Right renal pelvis (tissue), 4 donors: ENCODE data around the gene SNCA. TPM values are rescaled to one million over a fixed set of nuclear protein-coding genes. Genes with fewer than 3 reads are reported as not detected.
A peak's percentile ranks its signal among the peaks of the same experiment; 100 is the strongest.

Experiments used
- DNase-seq, 4 donors: peaks; one replicate each; pipeline ENCODE4 v3.0.0-alpha.2; 2013; ENCODE audit warnings: low read depth in 4 of 4, low spot score in 3 of 4, missing footprints in 1 of 4
- polyA plus RNA-seq, 4 donors: library from polyadenylated mRNA; unstranded; fragments of 120-200 nt; gene quantifications; one replicate each; pipeline ENCODE4 v1.2.1, GENCODE V29; 2013; ENCODE audit not compliant: insufficient read length in 4 of 4

SNCA gene
- polyA plus RNA-seq, 4 donors = 44.9 to 65.9 (median 54.5) TPM

DNA sequence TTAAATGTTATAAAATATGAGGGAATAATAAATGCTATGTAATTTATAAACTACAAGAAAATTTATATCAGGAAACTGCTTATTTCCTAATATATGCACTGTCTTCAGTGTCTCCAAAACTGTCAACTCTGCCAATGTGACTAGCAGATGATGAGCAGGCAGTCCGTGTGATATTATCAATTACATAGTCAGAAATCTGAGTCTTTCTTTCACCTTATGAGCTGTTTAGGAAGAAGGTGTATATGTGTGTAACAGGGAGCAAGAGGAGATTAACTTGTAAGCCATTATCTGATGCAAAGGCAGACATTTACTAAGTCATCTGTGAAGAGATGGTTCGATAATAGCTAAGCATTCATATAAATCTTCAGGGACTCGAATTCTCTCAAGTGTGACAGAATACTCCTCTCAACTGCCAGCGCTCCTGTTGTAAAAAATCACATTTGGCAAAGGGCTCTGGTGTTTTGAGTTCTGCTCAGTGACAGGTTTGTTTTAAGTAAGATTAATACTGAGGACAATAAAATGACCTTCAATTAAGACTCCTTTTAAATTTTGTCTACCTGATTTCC lies 79.7 kb downstream of the SNCA start:
- no peak for DNase-seq

DNA sequence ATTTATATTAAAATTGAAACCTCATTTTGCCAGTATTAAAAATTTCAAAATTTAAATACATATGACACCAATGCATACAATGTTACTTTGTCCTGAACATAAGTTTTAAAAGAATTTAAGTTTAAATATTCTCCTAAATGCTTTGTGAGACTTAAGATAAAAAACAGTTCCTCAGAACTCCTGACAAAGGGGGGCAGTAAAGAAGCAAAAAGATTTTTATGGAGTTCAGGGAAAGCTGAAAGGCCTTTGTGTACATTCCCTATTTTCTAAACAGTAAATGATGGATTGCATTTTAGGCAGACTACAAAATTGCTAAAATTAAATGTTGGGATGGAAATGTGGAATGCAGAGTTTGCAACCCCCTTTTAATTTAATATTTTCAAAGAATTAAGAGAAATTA lies 81.7 kb downstream of the SNCA start:
- no peak for DNase-seq

DNA sequence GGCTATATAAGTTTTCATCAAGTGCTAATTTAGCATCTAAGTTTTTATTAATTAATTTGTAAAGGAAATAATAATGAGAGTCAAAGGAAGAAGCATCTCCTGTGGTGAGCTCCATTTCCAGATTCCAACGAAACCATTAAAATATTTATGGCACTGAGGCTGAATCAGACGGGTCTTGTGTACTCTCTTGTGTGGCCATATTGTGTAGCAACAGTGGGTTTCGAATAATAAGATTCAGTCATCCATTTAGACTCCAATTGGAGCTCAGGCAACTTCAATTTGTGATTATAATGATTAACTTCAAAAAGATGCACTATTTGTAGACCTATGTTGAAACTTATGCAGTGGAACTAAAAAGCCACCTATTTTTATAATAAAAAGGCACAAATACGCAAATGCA lies 82.4 kb downstream of the SNCA start:
- no peak for DNase-seq

DNA sequence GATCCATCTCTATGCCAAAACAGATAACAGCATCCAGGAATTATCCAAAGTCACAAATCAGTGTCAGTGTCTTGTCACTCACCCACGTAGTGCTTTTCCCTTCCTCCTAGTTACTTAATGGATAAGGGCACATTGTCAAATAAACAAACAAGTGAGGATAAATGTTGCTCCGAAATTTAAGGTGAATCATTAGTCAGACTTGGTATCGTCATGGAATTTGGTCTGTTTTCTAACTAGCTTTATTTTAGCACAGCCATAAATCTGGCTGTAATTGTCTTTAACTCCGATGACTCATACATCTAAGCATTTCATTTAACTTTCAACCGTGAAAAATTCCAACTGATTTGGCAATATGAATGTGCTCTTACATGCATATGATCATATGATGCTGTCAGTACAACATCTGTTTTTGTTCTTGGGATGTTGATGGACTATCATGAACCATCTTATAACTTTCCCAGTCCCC lies 83.3 kb downstream of the SNCA start:
- DNase-seq = peak in 3 of 4 donors; percentile 25 to 38 (median 28)

DNA sequence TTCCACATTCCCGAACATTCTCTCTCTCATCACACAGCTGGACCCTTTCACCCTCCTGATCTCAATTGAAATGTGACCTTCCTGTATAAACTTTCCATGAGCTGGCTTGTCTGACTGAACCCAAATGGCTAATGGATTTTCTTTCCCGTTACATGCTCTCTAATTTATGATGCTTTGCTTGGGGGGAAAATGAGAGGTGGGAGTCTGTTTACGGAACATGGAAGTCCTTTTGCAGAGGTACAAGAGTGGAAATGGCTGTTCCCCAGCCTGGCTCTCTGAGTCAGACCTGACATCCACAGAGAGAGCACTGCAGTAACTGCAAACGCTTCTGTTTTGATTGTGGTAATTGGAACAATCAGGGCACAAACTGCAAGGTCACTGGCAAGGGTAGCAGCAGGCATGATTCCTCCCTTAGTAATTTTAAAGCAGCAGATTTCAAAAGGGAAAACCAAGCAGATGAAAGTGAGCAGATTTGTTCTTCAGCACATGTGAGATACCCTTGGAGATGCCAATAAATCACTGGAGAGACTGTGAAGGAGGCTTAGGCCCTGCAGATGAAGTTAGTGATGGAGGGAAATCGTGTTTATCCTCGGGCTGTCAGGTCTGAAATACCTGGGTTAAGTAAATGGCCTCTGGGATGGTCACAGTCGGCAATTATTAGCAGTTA lies 83.9 kb downstream of the SNCA start:
- DNase-seq = peak; percentile 41 to 76 (median 54)

DNA sequence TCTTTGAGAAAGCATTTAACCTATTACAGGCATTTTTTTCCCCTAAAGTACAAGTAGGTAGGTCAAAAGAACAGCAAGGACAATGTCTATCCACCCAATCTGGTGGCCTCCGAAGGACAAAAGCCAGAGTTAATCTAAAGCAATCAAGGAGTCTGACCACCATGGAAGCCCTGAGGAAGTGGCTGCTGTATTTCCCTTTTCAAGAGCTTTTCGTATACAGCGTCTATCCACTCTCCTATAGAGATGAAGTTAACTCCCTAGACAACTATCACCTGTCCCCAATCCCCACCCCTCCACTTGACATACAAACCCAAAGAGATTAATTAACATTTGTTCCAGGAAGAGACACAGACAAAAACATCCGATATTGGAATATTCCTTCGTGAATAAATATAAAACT lies 85.5 kb downstream of the SNCA start:
- DNase-seq = no peak

DNA sequence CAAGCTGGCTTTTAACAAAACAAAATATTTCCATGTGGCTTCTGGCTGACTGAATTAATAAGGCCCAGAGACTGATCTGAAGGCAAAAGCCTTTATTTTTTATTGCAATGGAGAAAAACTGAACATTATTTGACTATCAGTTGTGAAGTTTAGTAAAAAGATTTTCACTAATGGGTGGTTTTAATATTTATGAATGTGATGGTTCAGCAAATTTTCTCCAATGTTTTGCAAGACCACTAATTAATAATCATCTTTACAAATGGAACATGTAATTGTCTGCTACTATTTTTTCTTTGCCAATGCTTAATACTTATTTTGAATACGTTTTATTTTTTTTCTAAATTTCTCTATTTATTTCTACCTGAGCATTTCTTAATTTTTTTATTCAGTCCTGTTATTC lies 90.6 kb downstream of the SNCA start:
- no peak for DNase-seq

DNA sequence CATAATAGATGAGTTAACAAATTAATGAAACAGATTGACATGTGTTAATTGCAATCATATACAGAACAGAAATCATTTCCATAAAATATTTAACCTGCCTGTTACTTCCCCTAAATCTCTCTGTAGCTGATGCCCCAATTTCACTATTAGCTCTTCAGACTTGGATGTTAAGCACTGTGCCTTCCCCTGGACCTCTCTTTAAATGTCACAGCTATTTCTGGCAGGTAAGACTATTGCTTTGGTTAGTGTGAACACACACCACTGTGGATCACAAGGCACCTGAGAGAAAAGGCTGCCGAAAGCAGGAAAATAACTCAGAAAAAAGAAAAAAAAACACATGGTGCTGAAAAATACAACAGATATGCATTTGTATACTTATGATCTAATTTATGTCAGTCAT lies 91.3 kb downstream of the SNCA start:
- DNase-seq = no peak

DNA sequence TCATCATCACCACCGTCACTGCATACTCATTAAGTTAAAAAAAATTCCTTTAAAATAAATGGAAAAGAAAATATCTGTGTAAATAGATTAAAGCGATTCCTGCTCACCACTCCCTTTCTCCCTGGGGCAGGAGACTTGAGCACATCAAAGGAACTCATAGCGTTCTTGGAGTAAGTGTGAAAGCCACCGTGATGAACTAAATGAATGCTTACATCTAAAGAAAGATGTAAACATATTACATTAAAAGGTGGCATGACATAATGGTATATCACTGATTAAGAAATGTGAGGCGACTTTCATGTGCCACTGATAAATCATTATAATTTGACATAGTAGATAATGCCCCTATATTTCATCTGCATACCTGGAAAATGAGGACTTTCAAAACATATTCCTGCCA lies 92.0 kb downstream of the SNCA start:
- DNase-seq = no peak

DNA sequence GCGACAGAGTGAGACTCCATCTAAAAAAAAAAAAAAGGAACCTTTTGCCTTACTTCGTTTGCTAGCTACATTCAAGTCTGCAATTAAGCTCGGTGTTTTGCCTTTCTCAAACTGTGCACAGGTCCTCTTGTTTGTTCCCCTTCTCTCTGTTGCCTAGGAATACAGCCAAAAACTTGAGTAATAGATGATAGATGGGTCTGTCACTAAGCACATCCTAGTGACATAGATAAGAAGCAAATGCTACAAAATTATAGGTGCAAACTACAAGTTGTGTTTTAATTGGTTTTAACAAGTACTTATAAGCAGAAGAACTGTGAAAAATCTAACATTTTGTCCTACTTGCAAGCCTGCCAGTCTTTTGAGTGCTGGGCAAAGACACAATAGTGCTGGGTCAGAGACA lies 95.2 kb downstream of the SNCA start:
- no peak for DNase-seq

DNA sequence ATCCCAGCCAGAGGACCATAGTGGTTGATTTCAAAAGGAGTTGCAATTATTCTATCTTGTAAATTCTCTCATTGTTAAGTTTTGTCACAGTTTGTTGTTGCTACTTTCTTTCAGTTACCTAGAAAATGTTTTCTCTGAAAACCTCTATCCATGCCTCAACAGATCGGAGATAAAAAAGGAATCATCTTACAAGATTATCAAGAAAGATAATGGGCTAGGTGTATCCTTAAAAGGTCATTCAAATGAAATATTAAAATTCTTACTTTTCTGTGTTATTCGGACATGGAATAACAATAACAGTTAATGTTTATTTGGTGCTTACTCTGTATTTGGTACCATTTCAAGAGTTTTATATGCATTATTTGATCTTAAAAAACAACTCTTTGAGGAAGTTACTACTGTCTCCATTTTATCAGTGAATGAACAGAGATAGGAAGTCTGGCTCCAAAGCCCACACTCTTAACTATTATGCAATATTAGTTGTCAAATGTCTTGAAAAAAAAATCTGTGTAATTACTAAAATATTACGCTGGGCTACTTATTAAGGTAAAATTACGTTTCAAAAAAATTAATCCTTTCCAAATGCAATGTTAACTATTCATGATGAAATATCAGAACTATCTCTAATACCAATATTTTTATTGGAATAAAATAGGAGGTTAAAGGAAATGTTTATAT lies 97.5 kb downstream of the SNCA start:
- DNase-seq = no peak

DNA sequence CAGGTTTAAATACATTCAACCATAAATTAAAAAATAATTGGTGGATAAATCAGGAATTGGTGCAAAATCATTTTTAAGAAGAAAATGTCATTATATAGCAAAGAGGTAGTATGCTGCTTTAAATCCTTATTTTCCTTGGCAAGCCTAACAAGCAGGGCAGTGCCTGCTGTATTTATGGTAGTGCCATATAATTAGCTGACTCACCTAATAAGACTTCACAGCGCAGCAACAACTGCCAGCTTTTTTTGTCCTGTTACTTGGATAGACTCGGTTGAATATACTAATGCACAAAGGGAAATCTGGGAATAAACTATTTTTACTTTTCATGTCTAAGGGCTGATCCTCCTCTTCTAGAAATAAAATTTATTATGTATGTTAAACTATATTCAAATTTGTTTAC lies 99.1 kb downstream of the SNCA start:
- no peak for DNase-seq

DNA sequence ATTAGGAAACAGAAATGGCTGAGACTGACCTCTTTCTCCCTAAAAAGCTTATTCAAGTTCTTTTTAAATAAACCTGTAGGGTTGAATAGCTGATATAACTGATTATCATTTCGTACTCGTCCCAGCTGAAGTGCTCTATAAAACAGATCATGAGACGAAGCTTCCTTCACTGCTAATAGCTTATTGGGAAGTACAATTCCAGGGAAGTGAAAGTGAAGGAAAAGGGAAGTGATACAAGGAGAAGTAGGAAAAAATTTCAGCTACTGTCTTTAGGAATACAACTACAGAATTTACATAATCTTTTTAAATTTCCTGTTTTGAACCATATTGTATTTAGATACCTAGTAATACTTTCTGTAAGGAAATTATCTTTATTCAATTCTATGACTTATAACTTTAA lies 103.0 kb downstream of the SNCA start:
- DNase-seq = no peak

DNA sequence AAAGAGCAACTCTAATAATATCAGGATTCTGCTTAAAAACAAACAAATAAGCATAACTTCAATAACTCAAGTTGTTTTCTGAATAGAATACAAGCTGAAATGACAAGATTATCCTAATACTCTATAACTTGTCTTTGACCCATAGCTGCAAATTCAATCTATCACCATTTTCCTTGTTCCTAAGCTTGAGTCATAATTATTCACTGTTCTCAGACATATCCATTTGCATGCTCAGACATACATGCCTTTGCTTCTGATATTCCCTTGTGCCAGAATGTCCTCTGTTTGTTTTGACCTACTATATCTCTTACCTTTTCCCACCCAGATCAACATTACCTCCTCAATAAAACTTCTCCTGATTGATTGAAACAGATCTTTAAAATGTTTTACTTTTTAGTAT lies 109.7 kb downstream of the SNCA start:
- DNase-seq = no peak

DNA sequence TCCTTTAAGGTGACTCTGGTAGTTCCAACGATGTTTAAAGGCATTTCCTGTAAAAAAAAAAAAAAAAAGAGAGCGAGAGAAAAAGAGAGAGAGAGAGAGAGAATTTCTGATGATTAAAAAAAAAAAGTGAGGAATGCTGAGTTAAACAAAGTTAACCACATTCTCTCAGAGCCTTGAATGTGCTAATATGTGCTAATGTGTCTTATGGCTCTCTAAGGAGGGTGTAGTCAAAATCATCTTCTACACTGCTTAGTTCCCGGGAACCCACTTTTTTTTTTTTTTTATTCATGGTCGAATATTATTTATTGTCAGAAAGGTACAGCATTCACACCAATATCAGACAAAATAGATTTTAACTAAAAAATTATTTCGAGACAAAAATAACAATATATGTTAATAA lies 111.7 kb downstream of the SNCA start:
- DNase-seq = no peak

DNA sequence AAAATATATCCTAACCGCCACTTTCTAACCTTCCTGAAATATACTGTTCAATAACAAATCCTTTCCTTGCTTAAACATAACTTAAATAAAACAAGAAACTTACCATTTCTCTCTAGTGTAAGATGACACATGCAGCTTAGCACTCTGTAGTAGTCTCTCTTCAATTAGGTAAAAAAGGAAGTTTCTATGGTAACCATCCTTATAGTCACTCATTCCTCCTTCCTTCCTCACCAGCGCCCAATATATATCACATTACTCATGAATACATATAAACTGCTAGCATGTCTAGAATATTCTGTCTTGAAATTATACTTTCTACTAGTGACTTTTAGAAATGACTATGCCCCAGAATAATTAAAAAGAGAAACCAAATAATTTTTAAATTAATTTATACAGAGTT lies 112.2 kb downstream of the SNCA start:
- no peak for DNase-seq

DNA sequence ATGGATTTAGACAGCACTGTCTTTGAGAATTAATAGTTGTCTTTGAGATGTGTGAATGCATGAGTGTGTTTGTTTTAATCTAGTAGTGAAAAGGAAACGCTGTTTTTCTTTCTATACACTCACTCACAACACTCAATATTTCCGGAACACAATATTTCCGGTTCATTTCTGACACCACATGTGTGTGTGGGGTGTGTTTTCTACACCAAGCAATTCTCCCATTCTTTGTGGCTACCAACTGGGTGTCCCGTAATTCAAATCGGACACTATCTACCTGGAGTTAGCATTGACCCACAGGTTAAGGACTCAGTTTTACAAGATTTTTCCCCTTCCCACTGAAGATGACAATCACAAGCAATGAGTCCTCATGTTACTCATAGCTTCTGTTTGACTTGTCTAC lies 113.9 kb downstream of the SNCA start:
- no peak for DNase-seq

DNA sequence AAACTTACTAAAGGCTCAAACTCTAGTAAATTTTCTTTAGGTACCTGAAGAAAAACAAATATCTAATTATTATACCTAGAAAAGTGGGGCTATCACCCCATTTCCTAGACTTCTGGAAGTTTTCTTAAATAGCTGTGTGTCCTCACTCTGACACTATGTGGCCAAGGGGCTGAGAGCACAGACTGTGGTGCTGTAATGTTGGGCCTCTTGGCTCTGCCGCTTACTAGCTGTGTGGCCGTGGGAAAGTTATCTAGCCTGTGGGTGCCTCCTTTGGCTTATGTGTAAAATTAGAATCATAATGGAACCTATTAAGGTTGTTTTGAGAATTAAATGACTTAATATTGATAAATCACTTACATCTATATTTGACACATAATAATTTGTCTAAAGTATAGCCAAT lies 114.4 kb downstream of the SNCA start:
- no peak for DNase-seq

DNA sequence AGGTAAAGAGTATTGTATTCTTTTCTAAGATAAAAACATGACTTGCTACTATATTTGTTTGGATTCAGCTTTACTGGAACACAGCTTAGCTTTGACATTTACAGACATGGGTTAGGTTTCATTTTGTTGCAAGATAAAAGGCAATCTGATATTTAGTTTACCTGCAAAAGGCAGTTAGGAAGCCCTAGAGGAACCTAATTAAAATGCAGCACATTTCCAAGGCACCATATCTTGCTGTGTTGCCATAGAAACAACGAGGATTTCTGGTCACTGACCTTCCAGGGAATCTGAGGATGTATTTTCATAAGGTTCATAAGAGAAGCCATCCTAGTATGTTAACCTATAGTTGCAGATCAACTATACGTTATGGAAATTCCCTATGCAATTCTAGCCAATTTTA lies 116.0 kb downstream of the SNCA start:
- DNase-seq = no peak

DNA sequence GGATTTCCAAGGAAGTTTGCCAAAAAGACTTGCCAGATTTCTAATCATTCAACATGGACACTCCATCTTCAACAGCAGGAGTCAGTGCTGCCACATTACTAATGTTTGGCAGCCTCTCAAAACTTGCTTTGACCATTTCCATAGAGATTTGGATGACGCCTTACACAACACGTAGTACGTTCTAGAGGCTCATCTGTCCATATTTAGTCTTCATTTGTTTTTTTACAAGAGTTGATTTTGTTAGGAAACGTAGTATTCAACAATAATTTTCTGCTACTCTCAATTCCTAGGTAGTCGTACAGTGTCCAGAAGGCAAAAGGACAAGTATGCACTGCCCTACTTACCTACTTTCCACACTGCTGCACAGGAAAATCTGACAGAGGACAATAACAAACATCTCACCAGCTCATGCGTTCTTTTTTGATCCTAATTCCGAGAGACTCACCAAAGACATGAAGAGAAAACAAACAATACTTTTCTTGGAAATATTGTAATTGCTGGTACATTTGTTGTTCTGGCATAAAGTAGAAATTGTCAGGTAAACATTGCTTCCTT lies 117.3 kb downstream of the SNCA start:
- DNase-seq = no peak

DNA sequence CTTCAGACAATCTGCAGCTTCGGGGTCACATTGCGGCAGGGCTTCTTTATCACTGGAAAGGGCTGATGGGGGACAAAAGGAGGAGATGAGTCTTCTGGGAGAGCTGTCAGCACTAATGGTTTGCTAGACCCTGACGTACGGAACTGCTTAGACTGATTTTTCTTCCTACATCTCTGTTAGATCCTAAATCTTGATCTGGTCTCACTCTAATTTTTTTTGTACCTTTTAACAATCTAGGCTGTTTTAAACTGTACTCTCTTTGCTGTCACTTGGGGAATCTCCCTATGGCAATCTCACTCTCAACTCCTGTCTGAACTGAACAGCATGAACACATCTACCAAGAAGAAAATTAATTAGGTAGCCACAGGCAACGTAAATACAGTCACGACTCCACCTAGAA lies 120.1 kb downstream of the SNCA start:
- no peak for DNase-seq

DNA sequence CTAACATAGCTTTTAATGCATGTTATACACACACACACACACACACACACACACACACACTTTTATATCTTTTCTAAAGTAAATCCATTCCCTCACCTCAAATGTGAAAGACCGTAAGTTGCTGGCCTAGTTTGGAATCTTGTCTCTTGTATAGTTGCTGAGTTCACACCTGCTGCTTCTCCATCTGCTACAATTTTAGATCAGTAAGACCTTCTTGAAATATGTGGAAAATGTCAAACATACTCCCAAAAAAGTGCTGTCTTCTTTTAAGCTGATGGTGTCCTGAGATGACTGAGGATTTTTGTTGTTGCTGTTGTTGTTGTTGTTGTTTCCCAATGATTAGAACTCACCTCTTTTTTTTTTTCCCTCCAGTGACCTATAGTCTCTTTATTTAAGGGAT lies 121.3 kb downstream of the SNCA start:
- no peak for DNase-seq
